ENCODE measurements around the gene ZDHHC6. TPM values are rescaled to one million over a fixed set of nuclear protein-coding genes. Genes with fewer than 3 reads are reported as not detected.

The ZDHHC6 gene
- total RNA-seq, 1 donor from 2014 or later: 37.1 TPM

GRCh38 chr10:112454910-112455779 is 8.4 kb upstream of the ZDHHC6 start:
- H3K4me1 Mint-ChIP-seq: no peaks in the 10 kb centered on the region
- no peak for DNase-seq (ENCODE audit: low spot score in 2 of 2, unreplicated experiment in 2 of 2)
- H3K36me3 Mint-ChIP-seq: peaks cover 18% of the 10 kb centered on the region
- H3K27me3 Mint-ChIP-seq (ENCODE audit: low read depth): no peaks in the 10 kb centered on the region
- TF ChIP-seq, protein P1, sequence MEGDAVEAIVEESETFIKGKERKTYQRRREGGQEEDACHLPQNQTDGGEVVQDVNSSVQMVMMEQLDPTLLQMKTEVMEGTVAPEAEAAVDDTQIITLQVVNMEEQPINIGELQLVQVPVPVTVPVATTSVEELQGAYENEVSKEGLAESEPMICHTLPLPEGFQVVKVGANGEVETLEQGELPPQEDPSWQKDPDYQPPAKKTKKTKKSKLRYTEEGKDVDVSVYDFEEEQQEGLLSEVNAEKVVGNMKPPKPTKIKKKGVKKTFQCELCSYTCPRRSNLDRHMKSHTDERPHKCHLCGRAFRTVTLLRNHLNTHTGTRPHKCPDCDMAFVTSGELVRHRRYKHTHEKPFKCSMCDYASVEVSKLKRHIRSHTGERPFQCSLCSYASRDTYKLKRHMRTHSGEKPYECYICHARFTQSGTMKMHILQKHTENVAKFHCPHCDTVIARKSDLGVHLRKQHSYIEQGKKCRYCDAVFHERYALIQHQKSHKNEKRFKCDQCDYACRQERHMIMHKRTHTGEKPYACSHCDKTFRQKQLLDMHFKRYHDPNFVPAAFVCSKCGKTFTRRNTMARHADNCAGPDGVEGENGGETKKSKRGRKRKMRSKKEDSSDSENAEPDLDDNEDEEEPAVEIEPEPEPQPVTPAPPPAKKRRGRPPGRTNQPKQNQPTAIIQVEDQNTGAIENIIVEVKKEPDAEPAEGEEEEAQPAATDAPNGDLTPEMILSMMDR (IDR thresholded peaks at IDR 0.05; ENCODE audit: unreplicated experiment): no peak
- H3K27ac Mint-ChIP-seq: no peak overlapping the region
- peaks cover 15% of the 10 kb centered on the region for H3K9me3 Mint-ChIP-seq
- H3K4me3 Mint-ChIP-seq: no peak overlapping the region

GRCh38 chr10:112448888-112449287 is 2.2 kb upstream of the ZDHHC6 start:
- Mint-ChIP-seq H3K27ac (no peak overlapping the region), H3K4me3 (peak overlapping the region; percentile 82), H3K9me3 (peaks cover 10% of the 10 kb centered on the region), H3K36me3 (peaks cover 13% of the 10 kb centered on the region), H3K4me1 (peaks cover 20% of the 10 kb centered on the region), H3K27me3 (ENCODE audit: low read depth) (no peaks in the 10 kb centered on the region)
- no peak for DNase-seq (ENCODE audit: low spot score in 2 of 2, unreplicated experiment in 2 of 2)
- TF ChIP-seq, protein P1 (IDR thresholded peaks at IDR 0.05; ENCODE audit: unreplicated experiment): no peak

DNA sequence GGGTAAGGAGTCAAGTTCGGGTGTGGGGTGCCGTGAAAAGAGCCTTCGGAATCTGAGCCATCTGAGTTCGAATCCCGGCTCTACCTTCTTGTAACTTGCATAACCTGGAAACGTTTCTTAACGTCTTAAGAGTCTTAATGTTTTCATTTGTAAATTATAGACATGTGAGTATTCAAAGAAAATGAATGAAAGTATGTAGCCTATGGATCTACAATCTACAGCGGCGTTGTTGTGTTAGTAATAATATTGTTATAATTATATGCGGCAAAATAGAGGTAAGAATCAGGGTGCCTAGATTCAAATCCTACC is 860 bp upstream of the ZDHHC6 start:
- TF ChIP-seq, protein P1 (IDR thresholded peaks at IDR 0.05; ENCODE audit: unreplicated experiment): no peak
- H3K4me1 Mint-ChIP-seq: peaks cover 20% of the 10 kb centered on the region
- H3K4me3 Mint-ChIP-seq: peak overlapping the region; percentile 82
- H3K27me3 Mint-ChIP-seq (ENCODE audit: low read depth): no peaks in the 10 kb centered on the region
- H3K9me3 Mint-ChIP-seq: no peaks in the 10 kb centered on the region
- peaks cover 2% of the 10 kb centered on the region for H3K36me3 Mint-ChIP-seq
- peak overlapping the region; percentile 80 for H3K27ac Mint-ChIP-seq
- DNase-seq (ENCODE audit: low spot score in 2 of 2, unreplicated experiment in 2 of 2): no peak

DNA sequence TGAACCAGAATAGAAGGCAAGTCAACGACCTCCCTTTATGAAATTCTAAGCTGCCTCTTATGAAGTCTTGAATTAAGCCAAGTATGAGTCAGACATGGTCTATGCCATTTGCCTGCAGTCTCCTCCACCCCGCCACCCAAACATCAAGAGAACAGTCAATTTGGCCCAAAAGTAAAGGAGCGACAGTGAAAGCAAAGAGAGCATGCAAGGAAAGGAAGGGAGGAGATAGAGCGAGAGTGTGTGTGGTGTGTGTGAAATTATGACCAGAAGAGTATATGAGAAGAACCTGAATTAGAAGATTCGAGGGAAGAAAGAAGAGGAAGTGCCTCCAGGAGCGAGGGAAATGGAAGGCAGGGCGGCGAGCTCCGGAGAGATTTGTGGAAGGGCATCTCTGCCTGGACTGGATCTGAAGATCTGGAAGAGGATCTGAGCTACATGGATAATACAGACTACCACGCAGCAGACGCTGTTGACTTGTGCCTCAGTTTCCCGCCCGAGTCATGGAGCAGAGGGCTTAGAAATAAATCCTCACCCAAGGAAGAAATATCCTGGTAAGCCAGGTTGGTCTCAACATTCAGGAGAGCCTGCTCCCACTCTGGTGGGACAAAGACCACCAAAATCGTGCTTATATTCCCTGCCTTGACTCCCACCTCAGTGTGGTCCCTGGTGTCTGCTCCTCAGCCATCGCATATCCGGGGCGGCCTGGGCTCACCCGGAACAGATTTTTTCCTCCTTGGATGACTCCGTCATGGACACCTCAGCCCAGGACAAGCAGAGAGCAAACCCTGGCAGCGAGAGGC is 459 bp downstream of the ZDHHC6 start:
- TF ChIP-seq, protein P1 (IDR thresholded peaks at IDR 0.05; ENCODE audit: unreplicated experiment): no peak
- H3K27ac Mint-ChIP-seq: peak overlapping the region; percentile 80
- peaks cover 20% of the 10 kb centered on the region for H3K4me1 Mint-ChIP-seq
- no peaks in the 10 kb centered on the region for H3K27me3 Mint-ChIP-seq (ENCODE audit: low read depth)
- DNase-seq (ENCODE audit: low spot score in 2 of 2, unreplicated experiment in 2 of 2): no peak
- peaks cover 7% of the 10 kb centered on the region for H3K36me3 Mint-ChIP-seq
- peak overlapping the region; percentile 82 for H3K4me3 Mint-ChIP-seq
- H3K9me3 Mint-ChIP-seq: no peaks in the 10 kb centered on the region

DNA sequence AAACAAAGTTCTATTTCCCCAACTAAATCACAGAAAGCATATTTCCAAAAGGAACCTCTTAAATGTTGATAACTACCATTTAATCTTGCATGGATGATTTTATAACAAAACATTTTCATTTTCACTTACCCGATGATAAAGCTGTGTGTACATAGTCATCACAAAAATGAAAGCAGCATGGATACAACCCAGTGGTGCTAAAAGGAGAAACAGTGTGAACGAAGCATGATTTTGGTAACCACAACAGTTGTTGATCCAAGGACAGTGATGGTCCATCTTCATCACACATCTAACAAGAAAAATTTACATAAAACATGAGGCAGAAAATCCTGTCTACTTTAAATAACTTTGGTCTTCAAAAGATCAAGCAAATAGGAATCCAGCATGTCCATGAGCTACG is 4.7 kb downstream of the ZDHHC6 start:
- Mint-ChIP-seq H3K36me3 (peaks cover 15% of the 10 kb centered on the region), H3K27me3 (ENCODE audit: low read depth) (no peaks in the 10 kb centered on the region), H3K27ac (no peak overlapping the region), H3K9me3 (no peaks in the 10 kb centered on the region), H3K4me1 (peaks cover 7% of the 10 kb centered on the region), H3K4me3 (no peak overlapping the region)
- no peak for DNase-seq (ENCODE audit: low spot score in 2 of 2, unreplicated experiment in 2 of 2)
- TF ChIP-seq, protein P1 (IDR thresholded peaks at IDR 0.05; ENCODE audit: unreplicated experiment): no peak

All from mesothelial cell of epicardium (in vitro differentiated cells).